MM.1S (cell line): ENCODE results near the gene LCN10.

ENCODE experiments used
- DNase-seq: peaks from one replicate; pipeline ENCODE4 v3.0.0-alpha.2; 2015
- H2AFZ ChIP-seq: fragments of 300-600 bp; sonication (generic); 2 replicates; pipeline ENCODE4 v1.6.0; 2016; ENCODE audit warnings: antibody characterized with exemption, low read length
- H3F3A ChIP-seq: fragments of 300-600 bp; sonication (generic); 2 replicates; pipeline ENCODE4 v1.6.1; 2016; ENCODE audit warnings: mild to moderate bottlenecking, antibody characterized with exemption, low read length, moderate library complexity, mixed read lengths; ENCODE audit not compliant: insufficient read depth
- H3K27ac ChIP-seq: fragments of 300-600 bp; sonication (generic); 2 replicates; pipeline ENCODE4 v1.5.1; 2016; ENCODE audit warnings: mild to moderate bottlenecking, low read length
- H3K27me3 ChIP-seq: fragments of 300-600 bp; sonication (generic); replicated peaks from 2 replicates; pipeline ENCODE4 v1.6.0; 2016; ENCODE audit warnings: low read length; ENCODE audit not compliant: insufficient read depth
- H3K36me3 ChIP-seq: fragments of 300-600 bp; sonication (generic); replicated peaks from 2 replicates; pipeline ENCODE4 v1.6.1; 2016; ENCODE audit warnings: mild to moderate bottlenecking, low read length, mixed read lengths; ENCODE audit not compliant: insufficient read depth
- H3K4me1 ChIP-seq: fragments of 300-600 bp; sonication (generic); 2 replicates; pipeline ENCODE4 v1.6.1; 2016; ENCODE audit warnings: low read length, mixed read lengths
- H3K4me2 ChIP-seq: fragments of 300-600 bp; sonication (generic); 2 replicates; pipeline ENCODE4 v1.6.0; 2016; ENCODE audit warnings: low read depth, low read length
- H3K4me3 ChIP-seq: fragments of 300-600 bp; sonication (generic); 2 replicates; pipeline ENCODE4 v1.5.1; 2016; ENCODE audit warnings: low read length, mixed read lengths
- H3K79me2 ChIP-seq: fragments of 300-600 bp; sonication (generic); 2 replicates; pipeline ENCODE4 v1.6.1; 2016; ENCODE audit warnings: mixed run types, low read length, mixed read lengths
- H3K9ac ChIP-seq: fragments of 300-600 bp; sonication (generic); 2 replicates; pipeline ENCODE4 v1.6.1; 2016; ENCODE audit warnings: low read length, mixed read lengths
- H3K9me2 ChIP-seq: fragments of 300-600 bp; sonication (generic); replicated peaks from 2 replicates; pipeline ENCODE4 v1.6.1; 2016; ENCODE audit warnings: mild to moderate bottlenecking, low read length, mixed read lengths; ENCODE audit not compliant: insufficient read depth
- H3K9me3 ChIP-seq: fragments of 300-600 bp; sonication (generic); replicated peaks from 2 replicates; pipeline ENCODE4 v1.6.1; 2016; ENCODE audit warnings: mild to moderate bottlenecking, low read length, mixed read lengths; ENCODE audit not compliant: insufficient read depth
- H4K20me1 ChIP-seq: fragments of 300-600 bp; sonication (generic); 2 replicates; pipeline ENCODE4 v1.6.1; 2016; ENCODE audit warnings: mild to moderate bottlenecking, low read length, moderate library complexity, mixed read lengths; ENCODE audit not compliant: insufficient read depth
- EZH2 ChIP-seq: fragments of 300-600 bp; sonication (generic); optimal IDR thresholded peaks from 2 replicates; pipeline ENCODE3; 2017; ENCODE audit warnings: low read depth, mild to moderate bottlenecking, antibody characterized with exemption, low read length, mixed read lengths
- EZH2phosphoT487 ChIP-seq: fragments of 300-600 bp; sonication (generic); IDR thresholded peaks from 2 replicates; pipeline ENCODE4 v1.6.1; 2018; ENCODE audit warnings: antibody characterized with exemption, low read length
- TF ChIP-seq, protein P1 (sequence below): fragments of 300-600 bp; sonication (generic); IDR thresholded peaks from 2 replicates; pipeline ENCODE4 v1.5.1; 2016; ENCODE audit warnings: antibody characterized with exemption, low read length, mixed read lengths

Gene LCN10

DNA sequence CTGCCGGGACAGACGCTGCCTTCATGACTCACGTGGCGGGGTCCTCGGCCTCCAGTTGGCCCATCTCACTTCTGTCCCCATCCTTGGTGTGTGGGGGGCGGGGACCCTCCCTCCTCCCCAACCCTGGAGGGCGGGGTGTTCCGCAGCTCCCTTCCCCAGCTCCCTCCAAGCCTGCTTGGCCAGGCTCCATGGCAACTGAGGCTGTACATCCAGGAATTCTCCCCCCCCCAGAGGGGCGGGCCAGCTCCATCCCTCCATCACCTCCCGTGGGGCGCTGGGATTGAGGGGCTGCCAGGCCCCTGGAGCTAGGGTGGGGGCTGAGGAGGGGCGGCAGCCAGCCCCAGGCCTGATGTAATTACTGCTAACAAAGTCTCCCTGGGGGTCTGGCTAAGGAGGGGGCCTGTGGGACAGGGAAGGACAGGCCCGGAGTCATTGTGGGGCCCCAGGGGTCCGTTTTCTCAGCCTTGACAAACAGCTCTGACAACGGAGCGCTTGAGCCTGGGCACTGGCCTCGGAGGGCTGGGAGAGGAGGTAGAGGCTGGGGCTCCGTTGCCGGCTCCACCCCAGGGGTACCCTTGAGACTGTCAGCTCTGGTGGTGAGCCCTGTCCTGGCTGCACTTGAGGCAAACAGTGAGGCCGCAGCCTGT is 22.4 kb downstream of the LCN10 start:
- no peak for TF ChIP-seq EZH2
- TF ChIP-seq, protein P1, sequence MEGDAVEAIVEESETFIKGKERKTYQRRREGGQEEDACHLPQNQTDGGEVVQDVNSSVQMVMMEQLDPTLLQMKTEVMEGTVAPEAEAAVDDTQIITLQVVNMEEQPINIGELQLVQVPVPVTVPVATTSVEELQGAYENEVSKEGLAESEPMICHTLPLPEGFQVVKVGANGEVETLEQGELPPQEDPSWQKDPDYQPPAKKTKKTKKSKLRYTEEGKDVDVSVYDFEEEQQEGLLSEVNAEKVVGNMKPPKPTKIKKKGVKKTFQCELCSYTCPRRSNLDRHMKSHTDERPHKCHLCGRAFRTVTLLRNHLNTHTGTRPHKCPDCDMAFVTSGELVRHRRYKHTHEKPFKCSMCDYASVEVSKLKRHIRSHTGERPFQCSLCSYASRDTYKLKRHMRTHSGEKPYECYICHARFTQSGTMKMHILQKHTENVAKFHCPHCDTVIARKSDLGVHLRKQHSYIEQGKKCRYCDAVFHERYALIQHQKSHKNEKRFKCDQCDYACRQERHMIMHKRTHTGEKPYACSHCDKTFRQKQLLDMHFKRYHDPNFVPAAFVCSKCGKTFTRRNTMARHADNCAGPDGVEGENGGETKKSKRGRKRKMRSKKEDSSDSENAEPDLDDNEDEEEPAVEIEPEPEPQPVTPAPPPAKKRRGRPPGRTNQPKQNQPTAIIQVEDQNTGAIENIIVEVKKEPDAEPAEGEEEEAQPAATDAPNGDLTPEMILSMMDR, result no peak
- TF ChIP-seq EZH2phosphoT487, result no peak
- Histone ChIP-seq H3K4me2 (no peak overlapping the region), H3K4me1 (no peaks in the 10 kb centered on the region), H4K20me1 (peaks cover 28% of the 10 kb centered on the region), H3K9ac (no peak overlapping the region), H3K79me2 (peaks cover 2% of the 10 kb centered on the region), H3F3A (peaks cover 20% of the 10 kb centered on the region), H3K27me3 (peaks cover 31% of the 10 kb centered on the region), H3K9me2 (no peaks in the 10 kb centered on the region), H2AFZ (no peak overlapping the region), H3K4me3 (no peak overlapping the region), H3K36me3 (no peaks in the 10 kb centered on the region; the same call in 1 of the 2 replicates), H3K27ac (no peak overlapping the region), H3K9me3 (no peaks in the 10 kb centered on the region)
- DNase-seq, result no peak

DNA sequence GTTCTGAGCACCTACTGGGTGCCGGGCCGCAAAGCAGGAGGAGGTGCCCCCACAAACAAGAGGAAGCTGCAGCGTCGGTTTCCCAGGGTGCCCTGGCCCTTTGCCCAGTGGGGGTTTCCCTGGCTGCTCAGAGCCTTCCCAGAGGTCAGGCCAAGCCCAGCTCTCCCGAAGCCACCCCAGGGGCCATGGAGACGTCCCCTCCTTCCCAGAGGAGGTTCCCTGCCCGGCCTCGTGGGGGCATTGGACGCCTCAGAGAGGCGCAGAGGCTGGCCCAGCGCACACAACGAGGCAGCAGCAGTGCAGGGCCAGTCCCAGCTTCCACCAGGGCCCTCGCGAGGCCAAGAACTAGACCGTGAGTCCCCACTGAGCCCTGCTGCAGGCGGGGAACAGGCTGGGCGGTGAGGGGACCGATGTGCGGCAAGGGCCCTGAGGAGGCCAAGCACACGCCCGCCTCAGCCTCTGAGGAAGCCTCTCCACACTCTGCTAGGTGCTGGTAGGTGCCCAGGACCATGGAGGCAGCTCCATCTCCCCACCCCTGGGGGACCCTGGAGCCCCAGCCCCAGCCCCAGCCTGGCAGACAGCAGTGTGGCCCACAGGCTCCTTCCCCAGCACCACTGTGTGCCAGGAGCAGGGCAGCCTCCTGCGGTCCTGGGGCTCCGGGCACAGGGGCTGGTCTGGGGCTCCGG is 23.4 kb downstream of the LCN10 start:
- Histone ChIP-seq H3K27me3 (peaks cover 42% of the 10 kb centered on the region), H3K4me2 (no peak overlapping the region), H3K9me2 (no peaks in the 10 kb centered on the region), H3K4me1 (no peaks in the 10 kb centered on the region), H4K20me1 (peaks cover 22% of the 10 kb centered on the region), H2AFZ (no peak overlapping the region), H3K79me2 (no peaks in the 10 kb centered on the region), H3K9ac (no peak overlapping the region), H3K36me3 (no peaks in the 10 kb centered on the region; the same call in 1 of the 2 replicates), H3K4me3 (no peak overlapping the region), H3K27ac (no peak overlapping the region), H3K9me3 (no peaks in the 10 kb centered on the region), H3F3A (peaks cover 13% of the 10 kb centered on the region)
- no peak for TF ChIP-seq EZH2
- TF ChIP-seq, protein P1, result no peak
- no peak for TF ChIP-seq EZH2phosphoT487
- DNase-seq, result no peak

DNA sequence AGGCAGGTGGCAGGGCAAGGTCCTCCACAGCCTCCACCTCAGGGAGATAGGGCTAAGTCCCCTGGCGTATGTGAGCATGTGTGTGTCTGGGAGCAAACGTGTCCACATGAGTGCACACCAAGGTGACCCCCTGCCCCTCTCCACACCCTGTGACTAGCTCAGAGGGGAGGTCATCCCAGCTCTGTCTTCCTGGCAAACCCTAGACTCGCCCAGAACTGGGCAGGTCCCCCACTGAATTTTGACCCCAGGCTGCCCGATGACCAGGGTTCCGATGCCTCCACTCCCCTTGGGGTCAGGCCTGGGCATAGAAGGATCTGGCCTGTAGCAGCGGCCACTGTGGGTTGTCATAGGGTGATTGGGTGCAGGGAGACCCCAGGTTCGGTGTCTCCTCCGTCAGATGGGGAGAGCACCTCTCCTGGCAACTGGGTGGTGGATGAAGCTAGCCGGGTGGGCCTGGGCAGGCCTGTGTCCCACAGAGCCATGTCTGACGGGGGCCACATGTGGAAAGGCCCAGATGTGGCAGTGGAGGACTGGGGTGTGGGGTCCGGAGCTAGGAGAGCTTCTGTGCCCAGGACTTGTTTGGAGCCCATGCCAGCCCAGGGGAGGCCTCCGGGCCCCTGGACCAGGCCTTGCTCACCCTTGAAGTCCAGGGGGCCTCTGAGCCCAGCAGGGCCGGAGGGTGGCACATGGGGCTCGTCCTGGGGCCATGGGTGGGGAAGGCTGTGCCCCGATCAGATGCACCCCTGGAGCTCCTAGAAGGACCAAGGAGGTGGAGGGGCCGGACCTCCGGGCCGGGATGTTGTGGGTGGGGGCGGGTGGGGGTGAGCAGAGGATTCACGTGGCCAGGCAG is 24.2 kb downstream of the LCN10 start:
- no peak for DNase-seq
- H2AFZ ChIP-seq, result no peak overlapping the region
- no peak for TF ChIP-seq EZH2phosphoT487
- TF ChIP-seq, protein P1, result no peak
- no peak for TF ChIP-seq EZH2

More for the DNA sequence above, 24.2 kb downstream of the LCN10 start:
- H3K9ac ChIP-seq, result no peak overlapping the region
- no peak overlapping the region for H3K27ac ChIP-seq
- H3F3A ChIP-seq, result peaks cover 7% of the 10 kb centered on the region
- H3K9me2 ChIP-seq, result no peaks in the 10 kb centered on the region
- H4K20me1 ChIP-seq, result peaks cover 14% of the 10 kb centered on the region
- H3K9me3 ChIP-seq, result no peaks in the 10 kb centered on the region
- H3K4me2 ChIP-seq, result no peak overlapping the region
- H3K4me3 ChIP-seq, result no peak overlapping the region
- H3K79me2 ChIP-seq, result no peaks in the 10 kb centered on the region
- no peaks in the 10 kb centered on the region; the same call in 1 of the 2 replicates for H3K36me3 ChIP-seq
- peaks cover 49% of the 10 kb centered on the region for H3K27me3 ChIP-seq
- no peaks in the 10 kb centered on the region for H3K4me1 ChIP-seq
